UCSD-AML1 (cell line): ENCODE measurements around the gene REEP6.
"Not testable (repeated sequence)": the region's sequence is repeated elsewhere in the genome, so short reads cannot be mapped to it uniquely, and the experiment has no call there.

Experiments
- DNase-seq: peaks from one replicate; lab custom pipeline; 2025; ENCODE audit not compliant: unreplicated experiment; lab: John Stamatoyannopoulos, UW

REEP6 gene

DNA sequence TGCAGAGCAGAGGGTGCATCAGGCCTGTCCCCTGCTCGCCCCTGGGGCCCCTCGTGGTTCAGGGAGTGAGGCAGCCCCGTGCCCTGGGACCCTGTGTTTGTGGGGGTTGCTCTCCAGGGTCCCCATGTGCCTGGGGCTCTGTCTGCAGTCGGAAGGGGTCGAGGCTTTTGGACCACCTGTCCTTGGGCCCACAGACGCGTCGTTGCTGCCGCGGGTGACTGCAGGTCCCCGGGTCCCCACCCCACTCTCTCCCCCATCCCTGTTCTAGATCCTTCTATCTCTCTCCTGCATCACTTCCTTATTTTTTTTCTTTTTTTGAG is 2.7 kb upstream of the REEP6 start:
- no peak for DNase-seq

DNA sequence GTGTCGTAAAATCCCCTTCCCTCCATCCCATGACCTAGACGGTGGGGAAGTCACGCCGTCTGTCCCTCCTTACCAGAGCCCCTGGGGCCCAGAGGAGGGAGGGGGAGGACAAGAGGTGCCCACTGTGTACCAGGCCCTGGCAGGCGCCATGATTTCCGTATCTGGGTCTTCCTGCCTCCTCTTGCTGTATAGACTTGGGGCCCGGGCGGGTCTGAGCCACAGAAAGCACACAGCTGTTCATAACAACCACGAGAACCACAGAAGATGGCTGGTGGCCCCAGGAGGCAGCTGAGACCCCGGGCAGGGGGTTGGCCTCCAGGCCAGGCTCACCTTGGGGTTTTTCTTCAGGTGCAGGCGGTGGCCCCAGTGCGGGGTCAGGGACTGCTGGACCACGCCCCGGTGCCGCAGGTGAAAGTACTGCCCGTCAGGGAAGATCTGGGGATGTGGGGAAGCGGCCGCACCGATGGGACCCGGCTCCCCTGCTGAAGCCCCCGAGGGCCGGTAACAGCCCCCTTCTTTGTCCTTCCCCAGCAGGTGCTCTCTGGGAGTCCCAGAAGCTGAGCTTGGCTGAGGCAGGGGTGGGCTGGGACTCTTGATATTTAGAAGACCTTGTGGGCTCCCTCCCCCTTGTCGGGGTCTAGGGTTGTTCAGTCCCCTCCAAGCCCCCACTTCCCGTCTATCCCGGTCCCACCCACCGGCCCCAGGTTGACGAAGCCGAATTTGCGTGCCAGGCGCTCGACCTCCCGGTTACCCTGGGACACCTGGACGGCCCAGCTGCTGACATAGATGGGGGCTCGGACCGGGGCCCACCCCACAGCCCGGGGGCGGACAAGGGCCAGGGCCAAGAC is 1.3 kb upstream of the REEP6 start:
- no peak for DNase-seq

DNA sequence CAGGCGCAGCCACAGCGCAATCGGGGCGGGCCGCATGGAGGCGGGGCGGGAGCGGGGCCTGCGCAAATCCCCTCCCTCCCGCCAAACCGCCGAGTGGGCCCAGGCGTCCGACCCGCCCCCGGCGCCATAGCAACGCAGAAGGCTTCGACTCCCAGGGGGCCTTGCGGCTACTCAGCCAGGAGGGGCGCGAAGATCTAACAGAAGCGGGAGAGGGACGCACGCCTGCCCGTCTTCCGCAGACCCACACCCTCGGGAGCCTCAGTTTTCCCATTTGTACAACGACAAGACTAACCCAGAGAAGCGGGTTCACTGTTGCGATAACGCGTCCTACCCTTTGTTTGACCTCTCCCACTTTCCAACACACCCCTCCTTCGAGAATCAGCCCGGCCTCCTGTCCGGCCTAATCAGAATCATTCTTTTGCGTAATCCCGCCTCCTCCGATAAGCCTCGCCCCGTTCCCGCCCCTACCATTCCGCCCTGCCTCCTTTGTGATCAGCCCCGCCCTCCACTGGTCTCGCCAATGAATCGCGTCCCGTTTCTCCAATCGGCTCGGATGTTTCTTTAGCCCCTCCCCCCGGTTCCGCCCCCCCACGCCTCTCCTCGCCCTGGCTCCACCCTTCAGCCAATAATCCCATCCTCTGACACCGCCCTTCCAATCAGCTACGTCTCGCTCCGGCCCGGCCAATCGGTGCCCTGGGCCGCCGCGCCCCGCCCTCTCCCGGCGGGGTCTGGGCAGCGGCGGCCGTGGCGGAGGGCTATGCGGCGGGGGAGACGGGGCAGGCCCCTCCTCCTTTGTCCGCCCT is 469 bp upstream of the REEP6 start, which contains the start of gene PCSK4:
PCSK4 (minus strand) TSS at position 40 of the 803 bp plus-strand sequence; CDS start at position 36, 4 bp downstream.
- peak; percentile 99 for DNase-seq

- DNase-seq, result no peak
Observed at GRCh38 chr19:1491849-1492170, 829 bp downstream of the REEP6 start.

DNA sequence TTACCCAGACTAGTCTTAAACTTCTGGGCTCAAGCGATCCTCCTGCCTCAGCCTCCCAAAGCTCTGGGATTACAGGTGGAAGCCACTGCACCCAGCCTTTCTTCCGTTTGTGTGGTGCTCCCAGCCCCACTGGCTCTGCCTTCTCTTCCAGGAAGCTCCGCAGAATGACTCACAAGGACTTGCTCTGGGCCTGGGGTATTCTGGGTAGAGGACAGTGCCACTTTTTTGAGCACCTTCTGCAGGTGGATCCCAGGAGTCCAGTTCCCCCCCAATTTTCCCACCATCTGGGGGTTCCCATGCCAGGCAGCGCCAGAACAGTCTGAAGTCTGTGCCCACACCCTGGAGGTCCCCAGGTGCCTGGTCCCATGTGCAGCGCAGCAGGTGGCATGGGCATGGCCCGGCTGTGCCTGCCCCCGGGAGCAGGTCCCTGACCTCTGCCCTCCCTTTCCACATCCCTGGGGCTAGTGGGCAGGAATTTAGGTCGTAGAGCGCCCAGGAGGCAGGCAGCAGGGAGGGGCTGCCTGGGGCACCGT is 1.6 kb downstream of the REEP6 start:
- peak; percentile 27 for DNase-seq

- DNase-seq, result no peak
Observed at GRCh38 chr19:1494115-1494815, 3.3 kb downstream of the REEP6 start.

- DNase-seq, result no peak
Observed at GRCh38 chr19:1495051-1495798, 4.2 kb downstream of the REEP6 start.

GRCh38 chr19:1495799-1496713 is 5.1 kb downstream of the REEP6 start:
- no peak for DNase-seq

GRCh38 chr19:1496714-1497577 is 6.0 kb downstream of the REEP6 start:
- DNase-seq, result no peak

DNA sequence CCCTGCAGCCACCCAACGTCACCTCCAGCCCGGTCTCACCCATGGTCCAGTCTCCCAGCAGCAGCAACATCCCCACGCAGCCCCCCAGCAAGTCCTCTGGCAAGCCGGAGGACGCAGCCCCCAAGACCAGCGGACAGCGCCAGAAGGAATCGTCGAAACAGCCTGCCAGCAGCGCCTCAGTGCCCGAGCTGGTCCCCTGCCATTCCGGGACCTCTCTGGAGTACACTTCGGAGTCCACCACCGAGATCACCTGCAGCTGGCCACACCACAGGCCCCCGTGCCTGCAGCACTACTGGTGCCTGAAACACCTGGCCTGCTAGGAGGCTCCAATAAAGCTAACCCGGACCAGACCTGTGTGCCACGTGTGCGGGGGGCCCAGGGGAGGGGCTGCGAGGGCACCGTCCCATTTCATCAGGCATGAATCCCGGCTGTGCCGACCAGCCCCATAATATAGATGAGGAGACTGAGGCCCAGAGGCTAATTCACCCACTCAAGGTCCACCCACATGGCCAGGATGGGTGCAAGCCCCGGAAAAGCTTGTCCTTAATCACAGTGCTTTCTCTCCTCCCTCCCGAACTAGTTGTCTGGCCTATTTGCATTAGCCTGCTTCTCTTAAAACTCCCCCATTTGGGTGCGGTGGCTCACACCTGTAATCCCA is 6.7 kb downstream of the REEP6 start:
- no peak for DNase-seq

DNA sequence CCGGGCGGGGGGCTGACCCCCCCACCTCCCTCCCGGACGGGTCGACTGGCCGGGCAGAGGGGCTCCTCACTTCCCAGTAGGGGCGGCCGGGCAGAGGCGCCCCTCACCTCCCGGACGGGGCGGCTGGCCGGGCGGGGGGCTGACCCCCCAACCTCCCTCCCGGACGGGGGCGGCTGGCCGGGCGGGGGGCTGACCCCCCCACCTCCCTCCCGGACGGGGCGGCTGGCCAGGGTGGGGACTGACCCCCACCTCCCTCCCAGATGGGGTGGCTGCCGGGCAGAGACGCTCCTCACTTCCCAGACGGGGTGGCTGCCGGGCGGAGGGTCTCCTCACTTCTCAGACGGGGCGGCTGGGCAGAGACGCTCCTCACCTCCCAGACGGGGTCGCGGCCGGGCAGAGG is 8.2 kb downstream of the REEP6 start:
- not testable (repeated sequence) for DNase-seq

DNA sequence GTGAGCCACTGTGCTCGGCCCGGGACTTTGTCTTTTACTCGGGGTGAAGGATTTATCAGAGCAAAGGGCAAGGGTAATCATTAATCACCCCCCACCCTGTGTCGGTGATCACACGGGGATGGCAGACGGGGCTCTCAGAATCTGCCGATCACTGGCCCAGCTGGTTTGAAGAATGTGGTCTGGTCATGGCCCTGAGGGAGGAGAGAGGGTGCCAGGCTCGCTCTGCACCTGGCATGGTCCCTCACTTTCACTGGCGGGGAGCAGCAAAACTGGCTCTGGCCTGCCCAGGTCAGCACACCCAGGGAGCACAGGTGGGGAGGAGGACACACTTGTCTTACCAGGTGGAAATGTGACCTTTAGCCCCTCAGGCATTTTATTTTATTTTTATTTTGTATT is 10.2 kb downstream of the REEP6 start:
- DNase-seq, result no peak

DNA sequence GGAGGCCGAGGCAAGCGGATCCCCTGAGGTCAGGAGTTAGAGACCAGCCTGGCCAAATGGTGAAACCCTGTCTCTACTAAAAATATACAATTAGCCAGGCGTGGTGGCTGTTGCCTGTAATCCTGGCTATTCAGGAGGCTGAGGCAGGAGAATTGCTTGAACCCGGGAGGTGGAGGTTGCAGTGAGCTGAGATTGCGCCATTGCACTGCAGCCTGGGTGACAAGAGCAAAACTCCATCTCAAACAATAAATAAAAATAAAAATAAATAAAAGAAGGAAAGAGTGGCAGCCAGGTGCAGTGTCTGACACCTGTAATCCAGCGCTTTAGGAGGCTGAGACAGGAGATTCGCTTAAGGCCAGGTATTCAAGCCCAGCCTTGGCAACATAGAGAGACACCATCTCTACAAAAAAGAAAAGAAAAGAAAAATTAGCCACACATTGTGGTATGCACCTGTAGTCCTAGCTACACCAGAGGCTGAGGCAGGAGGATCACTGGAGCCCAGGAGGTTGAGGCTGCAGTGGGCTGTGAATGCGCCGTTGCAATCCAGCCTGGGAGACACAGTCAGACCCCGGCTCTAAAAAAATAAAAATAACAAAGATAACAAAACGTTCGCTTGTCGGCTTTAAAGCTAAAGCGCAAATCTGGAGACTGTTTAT is 11.6 kb downstream of the REEP6 start:
- DNase-seq, result no peak

DNA sequence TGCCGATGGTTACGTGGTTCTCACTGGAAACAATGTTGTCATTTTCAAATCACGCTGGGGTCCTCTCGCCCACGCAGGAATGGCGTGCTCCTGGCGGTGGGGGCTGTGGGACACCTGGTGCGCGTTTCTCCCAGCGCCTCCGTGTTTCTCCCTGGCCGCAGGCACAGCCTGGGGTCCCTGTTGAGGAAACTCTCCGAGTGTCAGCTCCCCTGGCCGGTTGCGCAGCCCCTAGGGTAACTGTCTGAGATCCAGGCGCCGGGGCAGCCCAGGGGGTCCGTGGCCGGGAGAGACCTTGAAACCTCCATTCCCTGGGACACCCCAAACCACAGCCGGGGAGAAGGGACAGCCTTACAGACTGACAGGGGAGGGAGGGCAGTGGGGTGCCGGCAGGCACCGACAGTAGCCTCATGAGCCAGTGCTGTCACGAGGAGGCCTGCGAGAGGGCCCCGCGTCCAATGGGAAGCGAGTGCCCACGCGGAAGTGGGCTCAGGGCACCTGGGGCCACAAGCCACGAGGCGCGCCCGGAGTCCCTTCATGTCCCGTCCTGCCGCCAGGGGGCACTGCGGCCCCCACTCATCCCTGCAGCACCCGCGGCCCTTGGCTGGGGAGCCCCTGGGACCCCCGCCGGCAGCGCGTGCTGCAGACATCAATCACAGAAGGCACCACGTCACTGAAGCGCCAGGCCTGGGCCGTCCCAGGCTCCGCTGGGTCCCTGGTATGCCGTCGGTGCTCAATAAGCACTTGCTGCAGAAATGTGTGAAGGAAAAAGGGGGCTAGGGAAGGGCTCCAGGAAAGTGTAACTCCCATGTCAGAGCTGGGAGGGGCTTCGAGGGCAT is 12.3 kb downstream of the REEP6 start:
- DNase-seq, result peak; percentile 79

DNA sequence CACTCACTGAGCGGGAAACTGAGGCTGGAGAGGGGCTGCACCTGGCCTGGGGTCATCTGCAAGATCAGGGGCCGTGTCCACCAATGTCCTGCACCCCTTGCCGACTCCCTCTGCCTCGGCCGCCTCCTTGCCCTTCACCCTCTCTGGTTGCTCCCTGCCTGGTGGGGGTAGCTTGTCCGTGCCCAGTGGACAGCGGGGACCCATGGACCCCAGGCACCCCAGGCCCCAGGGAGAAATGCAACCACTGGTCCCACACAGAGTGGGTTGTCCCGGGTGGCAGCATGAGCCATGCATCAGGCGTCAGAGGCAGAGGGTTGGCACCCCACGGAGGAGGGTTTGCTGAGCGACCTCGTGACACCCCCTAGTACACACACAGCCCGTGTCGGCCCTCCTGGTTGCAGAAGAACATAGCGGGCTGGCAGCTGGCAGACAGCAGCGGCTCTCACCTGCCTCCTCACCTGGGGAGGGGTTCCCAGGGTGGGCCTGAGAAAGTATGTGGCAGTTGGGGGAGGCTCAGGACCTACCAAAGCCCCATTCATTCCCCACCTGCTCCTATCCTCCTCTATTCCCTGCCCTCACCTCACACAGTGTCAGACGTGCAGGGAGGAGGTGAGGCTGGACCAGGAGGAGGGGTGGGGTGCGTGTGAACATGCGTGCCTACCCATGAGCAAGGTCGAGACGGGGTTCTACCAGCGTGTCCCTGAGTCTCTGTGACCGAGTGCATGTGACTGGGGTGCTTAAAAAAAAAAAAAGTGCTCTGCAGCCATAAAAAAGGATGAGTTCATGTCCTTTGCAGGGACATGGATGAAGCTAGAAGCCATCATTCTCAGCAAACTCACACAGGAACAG is 13.2 kb downstream of the REEP6 start:
- DNase-seq, result no peak

GRCh38 chr19:1505012-1505411 is 14.0 kb downstream of the REEP6 start:
- DNase-seq, result no peak
